HG03378 (cell line): ENCODE results near the gene CHRM5.

ENCODE experiments used
- ATAC-seq: cut with Tn5 transposase; IDR thresholded peaks from one replicate; pipeline ENCODE4 v1.9.1; 2021; ENCODE audit warnings: mild to moderate bottlenecking, moderate library complexity; ENCODE audit not compliant: unreplicated experiment

Gene CHRM5, protein sequence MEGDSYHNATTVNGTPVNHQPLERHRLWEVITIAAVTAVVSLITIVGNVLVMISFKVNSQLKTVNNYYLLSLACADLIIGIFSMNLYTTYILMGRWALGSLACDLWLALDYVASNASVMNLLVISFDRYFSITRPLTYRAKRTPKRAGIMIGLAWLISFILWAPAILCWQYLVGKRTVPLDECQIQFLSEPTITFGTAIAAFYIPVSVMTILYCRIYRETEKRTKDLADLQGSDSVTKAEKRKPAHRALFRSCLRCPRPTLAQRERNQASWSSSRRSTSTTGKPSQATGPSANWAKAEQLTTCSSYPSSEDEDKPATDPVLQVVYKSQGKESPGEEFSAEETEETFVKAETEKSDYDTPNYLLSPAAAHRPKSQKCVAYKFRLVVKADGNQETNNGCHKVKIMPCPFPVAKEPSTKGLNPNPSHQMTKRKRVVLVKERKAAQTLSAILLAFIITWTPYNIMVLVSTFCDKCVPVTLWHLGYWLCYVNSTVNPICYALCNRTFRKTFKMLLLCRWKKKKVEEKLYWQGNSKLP

DNA sequence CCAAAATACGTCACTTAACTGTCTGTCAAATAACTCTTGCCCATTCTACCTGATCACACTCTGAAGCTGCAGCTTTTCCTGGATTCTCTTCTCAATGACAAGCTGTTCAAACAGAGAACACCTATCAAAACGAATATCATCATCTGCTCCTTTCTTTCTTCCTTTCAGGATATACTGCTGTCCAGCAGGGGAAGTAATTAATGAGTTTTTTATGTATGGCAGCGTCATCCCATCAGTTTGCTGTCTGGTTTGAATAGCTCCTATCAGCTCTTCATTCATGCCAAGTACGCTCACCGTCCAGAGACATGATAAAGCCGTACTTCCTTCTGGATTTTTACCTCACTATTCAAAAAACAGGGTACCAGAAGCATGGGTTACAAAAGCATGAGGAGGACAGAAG is at the start of gene CHRM5:
Gene CHRM5, plus strand, starts transcription at position 274 of the 400 bp plus-strand sequence. CDS start 94,221 bp downstream, outside the sequence.
- ATAC-seq: no peak

DNA sequence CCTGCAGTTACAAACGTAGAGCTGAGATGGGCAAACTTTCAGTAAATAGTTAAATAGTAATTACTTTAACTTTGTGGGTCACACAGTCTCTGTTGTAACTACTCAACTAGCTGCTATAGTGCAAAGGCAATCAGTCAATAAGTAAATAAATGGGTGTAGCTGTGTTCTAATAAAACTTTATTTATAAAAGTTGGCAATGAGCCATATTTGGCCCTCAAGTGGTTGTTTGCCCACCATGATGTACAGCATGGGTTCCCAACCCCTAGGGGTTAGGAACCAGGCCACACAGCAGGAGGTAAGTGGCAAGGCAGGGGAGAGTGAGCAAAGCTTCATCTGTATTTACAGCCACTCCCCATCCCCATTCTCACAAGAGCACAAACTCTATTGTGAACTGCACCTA is 44.9 kb upstream of the CHRM5 start:
- no peak for ATAC-seq

DNA sequence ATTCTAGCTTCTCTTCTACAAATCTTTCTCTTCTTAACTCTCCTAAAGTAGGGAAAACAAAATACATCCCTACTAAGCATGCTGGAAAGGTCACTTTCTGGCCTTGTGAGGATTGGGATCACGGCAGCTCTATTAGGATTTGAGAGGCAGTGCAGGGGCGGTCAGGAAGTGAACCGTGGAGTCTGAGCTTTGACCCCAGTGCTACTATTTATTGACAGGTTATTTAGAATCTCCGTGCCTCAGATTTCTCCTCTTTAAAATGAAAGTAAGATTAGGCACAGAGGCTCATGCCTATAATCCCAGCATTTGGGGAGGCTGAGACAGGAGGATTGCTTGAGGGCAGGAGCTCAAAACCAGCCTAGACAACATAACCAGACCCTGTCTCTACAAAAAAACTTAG is 42.0 kb upstream of the CHRM5 start:
- no peak for ATAC-seq

DNA sequence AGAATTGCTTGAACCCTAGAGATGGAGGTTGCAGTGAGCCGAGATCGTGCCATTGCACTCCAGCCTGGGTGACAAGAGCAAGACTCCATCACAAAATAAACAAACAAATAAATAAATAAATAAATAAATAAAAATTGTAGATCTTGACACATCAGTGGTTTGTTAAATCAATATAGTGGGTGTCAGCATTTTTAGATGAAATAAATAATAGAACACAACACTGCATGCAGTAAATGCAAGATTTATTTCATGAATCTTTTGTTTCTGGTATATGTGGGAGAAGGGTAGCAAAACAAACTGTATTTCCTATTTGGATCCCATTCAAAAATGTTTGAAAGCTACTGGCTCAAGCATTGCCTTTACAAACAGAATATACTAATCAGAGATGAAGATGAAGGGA is 35.6 kb upstream of the CHRM5 start:
- no peak for ATAC-seq

DNA sequence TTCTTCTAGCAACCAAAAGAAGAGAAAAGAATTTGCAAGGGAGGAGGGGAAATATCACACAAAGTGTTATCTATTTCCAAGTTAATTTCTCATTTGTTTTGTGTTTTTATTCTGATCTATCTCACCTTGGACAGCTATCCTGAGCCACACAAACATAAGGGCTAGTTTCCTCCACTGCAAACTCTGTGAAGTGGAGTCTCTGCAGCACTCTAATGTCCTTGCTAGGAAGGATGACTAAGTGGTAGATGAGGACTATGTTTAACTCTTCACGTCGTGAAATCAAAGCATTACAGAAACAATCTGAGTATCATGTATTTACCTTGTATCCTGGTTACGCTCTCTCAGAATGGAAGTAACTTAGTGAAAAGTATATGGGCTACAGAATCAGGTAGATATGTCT is 33.9 kb upstream of the CHRM5 start:
- no peak for ATAC-seq

DNA sequence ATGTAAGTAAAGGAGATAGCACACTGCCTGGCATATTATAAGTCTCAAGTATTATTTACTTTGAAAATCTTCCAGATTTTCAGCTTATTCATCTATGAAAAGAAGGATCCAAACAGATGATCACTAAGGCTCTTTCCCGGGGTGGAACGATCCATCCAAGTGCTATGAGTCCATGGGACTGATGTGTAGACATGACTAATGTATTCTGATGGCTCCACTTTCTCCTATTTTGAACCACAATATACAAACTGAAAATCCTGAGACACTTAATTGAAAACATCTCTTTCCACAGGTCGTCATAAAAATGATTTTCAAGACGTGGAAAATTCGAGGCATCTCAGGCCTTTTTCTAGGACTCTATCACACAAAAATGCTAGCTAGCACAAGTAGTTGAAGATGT is 33.4 kb upstream of the CHRM5 start:
- no peak for ATAC-seq

DNA sequence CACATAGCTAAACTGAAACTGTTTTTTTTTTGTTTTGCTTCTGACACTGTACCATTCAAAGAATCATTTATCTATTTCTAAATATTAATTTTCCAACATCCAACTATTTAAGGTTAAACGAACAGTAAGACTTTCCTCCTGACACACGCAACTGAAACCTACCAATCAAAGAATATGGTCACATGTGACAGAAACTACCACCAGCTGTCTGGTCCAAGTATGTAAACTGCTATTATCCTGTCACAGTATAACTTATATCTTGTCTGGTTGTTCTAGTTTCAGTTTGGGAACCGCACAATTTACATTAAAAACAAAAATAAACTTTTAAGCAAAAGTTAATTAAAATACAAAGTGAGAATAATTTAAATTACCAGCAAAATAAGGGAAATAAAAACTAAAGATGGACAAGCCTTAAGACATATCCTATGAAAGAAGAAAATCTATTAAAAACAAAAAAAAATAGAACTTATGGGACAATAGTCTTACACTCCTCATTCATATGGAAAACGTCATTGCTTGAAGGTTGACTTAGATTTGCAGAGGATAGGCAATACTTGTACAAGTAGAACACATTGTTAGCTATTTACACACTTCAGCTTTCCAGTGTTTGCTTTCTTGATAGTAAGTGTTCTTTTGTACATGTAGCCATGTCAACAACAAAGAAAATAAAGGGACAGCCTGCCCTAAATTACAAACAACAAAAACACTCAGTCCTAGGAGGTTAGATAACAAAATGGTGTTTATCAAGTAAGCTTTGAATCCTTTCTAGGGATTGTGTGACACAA is 26.8 kb upstream of the CHRM5 start:
- ATAC-seq: no peak

DNA sequence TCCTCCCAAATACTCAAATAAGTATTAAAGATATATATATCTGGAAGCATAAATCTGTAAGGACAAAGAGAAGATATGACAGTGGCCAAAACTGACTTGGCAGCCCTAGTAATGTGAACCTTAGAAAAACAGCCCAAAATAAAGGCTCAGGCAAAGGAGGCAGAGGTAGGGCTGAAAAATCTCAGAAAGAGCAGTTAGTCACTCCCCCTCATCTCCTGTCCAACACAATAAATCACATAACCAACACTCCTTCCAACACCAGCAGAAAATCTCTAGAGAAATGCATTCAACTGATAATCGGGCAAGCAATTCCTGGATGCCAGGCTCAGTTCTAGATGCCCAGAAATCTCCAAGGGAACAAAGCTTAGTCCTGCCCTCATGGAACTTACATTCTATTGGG is 22.1 kb upstream of the CHRM5 start:
- no peak for ATAC-seq

DNA sequence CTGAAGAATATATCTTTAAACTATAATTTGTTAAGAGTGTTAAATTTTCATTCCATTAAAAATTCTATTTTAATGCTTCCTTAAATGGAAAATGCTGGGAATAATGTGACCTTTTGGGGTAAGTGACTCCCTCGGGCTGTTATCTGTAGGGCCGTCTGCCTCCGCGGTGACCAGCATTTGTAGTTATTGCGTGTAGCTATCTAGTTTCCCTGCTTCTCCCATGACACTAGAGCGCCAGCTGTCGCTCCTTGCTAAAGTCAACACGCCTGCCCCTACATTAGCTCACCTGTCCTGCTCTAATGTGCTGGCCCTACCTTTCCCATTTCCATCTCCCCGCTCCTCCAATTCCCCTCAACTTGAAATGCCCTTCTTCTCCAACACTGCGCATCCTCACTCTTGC is 12.4 kb upstream of the CHRM5 start:
- no peak for ATAC-seq

DNA sequence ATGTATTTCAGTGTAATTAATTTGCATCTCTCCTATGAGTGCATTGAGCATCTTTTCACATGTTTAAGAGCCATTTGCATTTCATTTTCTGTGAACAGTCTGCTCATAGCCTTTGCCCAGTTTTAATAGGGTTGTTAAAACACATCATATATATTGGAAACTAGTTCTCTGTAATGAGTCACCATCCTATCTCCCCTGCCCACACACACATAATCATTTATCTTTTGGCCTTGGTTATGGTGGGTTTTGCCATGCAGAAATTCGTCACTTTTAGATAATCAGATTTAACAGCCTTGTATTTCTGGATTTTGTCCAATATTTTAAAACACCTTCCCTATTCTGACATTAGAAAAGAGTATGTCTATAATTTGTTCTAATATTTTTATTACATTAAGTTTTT is 11.9 kb upstream of the CHRM5 start:
- no peak for ATAC-seq

DNA sequence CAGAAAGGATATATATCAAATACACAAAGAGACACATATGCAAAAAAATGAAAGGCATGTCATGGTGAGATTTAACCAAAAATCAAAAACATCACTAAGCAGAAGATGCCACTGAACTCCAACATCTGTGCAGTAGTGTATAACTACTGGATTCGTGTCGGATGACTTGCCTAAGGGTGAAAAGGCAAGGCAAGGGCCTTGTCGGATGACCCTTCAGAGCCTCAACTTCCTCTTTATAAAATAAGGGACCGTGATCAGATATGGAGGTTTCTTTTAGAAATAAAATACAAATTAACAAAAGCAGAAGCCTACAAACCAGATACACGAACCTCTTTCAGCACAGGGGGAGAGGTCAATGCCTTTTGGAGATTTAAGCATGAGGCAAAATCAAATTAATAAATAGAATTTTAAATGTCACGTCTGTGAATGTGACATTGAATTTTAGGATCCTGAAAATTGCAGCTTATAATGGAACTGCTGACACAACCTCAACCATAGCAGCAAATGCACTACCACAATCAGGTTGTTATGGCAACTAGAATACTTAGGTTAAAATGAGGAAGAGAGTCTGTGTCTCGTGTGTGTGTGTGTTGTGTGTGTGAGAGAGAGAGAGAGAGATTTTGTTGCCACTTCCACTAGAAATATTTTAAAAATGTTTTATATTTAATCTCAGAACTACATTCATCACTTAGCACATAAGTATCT is 8.3 kb upstream of the CHRM5 start:
- ATAC-seq: no peak

DNA sequence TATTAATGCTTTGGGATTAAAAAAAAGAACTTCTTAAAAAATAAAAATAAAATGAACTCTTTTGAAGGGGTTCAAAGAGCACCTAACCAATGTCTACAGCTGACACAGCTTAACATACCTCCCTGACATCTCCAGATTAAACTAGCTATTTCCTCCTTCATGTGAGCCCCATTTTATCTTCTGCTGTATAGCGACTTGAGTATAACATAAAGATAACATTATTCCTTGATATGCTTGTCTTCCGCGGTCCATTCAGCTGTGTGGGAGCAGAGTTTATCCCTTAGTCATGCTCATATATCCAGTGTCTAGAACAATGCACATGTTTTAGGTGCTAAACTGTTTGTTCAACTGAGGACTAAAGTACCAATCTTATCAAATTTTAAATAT is 7.8 kb upstream of the CHRM5 start:
- ATAC-seq: no peak

DNA sequence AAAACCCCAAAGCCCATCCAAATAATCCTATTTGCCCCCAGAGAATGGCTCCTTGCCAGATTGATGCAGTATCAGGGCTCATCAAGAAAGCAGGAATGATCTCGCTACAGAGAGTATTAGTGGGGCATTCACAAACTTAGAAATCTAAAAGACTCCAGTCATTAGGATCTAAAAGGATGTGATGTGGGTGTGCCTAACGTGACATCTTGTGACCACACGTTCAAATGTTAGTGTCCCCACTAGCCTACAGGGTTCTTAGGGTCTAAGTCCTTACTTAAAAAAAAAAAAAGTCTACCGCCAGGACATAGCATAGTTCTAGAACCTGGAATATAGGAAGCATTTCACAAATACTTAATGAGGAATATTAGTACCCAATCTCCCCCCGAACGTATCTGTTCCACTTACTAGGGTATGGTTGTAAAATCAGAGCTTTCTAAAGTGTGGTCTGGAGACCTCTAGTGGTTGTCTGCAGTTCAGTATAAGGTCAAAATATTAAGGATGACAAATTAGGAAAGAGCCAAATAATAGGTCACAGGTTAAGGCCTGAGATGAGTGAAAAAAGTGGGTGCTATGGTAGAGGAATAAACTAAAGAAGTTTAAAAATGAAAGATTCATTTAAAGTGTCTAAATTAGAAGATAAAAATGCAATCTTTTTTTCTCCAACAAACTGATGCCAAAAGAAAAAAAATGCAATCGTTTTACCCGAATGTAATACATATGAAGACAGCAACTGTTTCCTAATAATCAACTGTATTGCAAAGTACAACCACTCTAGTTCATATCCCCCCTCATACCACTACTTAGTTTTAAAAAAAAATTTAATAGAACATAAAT is 4.2 kb upstream of the CHRM5 start:
- ATAC-seq: no peak

DNA sequence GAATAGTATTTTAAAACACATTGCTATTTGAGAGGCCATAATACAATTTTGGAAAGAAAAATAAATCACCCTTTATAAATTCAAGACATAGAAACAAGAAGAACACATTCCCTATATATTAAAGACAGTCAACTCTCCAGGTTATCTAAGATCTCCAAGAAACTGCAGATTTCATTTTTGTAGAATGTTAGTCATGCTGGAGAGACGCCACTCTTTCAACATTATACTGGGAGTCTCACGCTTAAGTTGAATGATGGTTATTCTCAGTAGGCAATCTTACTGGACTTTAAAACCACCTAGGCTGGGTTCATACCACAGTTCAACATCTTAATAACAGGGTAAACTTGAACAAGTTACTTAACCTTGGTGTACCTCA is 3.6 kb upstream of the CHRM5 start:
- ATAC-seq: no peak

DNA sequence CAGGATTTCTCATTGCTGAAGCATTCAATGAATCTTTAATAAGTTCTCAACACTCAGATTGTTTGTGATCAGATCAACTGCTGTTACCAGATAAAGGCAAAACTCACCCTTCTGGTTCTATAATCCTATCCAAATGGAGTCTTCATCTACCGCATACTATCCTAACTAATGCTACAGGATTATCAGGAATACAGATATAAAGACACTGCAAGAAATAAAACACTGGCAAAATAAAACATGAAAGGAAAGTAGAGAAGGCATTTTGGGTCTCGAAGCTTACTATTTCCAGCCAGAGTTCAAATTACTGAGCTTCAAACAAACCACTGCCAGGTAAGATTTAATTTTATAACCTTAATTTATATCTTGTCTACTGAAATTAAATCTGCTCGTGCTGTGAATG is 524 bp downstream of the CHRM5 start:
- no peak for ATAC-seq

DNA sequence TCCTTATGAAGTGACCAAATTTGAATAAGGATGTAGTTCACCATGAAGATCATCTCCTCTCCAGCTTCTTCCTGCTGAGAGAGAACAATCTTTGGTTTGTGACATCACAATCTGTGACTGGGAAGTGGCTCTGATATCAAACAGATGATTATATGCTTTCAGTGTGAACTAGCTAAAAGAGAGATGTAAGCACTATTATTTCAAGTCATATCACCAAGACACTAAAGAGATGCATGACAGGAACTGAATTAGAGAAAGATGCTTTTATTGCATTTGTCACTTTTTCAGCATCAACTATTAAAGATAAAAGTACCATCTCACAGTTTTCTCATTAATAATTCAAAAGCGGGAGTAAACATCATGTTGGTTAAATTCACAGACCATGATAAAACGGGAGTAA is 3.5 kb downstream of the CHRM5 start:
- no peak for ATAC-seq

DNA sequence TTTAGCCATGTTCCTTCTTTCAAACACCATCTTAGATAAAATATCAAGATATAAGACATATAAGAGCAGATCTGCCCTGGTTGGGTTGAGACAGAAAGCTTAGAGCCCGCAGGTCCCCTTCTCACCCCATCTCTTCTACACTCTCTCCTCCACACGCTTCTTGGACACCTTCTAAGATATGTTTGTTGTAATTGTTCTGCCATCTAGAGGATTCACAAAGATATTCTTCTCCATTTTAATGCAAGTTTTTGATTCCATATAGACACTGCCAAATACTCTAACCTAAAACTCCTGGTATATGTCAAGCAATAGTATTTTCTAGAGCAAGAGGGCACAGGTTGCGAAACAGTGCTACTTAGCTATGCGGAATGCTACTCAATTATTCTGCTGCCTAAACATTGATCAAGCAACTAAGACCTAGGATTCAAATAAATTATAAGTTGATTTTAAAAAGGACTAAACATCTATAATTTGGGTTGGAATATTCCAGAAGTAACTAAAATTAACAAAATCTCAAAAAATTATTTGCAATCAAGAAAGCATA is 6.8 kb downstream of the CHRM5 start:
- ATAC-seq: no peak

DNA sequence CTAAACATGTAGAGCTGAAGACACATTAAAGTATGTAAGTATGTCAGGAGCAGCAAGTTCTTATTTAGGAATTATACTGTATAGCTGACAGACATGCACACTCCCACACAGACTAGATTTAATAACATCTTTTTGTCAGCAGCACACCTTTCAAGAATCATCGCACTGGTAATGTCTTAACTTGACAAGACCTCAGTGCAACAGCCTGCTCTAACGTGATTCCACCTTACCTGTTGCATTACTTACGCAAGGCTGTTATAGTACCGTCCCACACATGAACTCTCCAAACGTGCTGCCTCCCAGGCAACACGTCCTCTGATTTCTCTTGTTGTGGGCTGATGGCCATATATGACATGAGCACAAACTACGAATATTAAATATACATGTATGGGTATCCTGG is 11.9 kb downstream of the CHRM5 start:
- no peak for ATAC-seq

DNA sequence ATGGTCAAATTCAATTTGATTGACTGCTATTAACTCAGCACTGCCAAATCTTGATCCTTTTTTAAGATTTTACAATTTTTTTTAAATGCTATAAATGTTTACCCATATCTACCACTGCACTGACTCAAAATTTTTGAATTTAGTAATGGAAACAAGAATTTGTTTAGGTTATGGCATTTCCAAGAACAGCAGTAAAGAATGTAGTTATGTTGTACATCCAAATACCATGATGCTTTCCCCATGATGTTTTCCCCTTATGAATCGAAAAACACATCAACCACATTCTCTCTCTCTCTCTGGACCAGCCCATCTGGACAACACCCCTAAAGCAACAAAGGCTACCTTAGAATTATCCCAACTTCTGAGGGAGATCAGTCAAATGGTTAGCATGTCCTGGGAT is 14.2 kb downstream of the CHRM5 start:
- ATAC-seq: no peak

DNA sequence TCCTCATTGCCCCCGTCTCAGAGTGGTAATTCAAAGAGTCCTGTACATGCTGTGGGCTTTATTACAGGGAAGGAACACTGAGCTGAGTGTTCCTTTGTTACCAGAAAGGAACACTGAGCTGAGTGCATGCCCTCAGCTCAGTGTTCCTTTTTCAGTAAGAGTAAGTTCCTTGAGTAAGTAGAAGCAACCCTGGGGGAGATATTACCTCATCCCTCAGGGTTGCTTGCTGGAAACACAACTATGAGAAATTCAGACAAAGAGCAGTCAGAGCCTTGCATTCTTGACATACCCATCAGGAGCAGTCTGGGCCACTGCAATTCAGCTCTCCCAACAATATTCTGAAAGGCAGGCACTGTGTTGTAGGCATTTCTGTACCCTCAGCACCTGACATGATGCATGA is 17.0 kb downstream of the CHRM5 start:
- ATAC-seq: no peak
